Activated naive CD4-positive, alpha-beta T cell treated with Interleukin-2 at 50 U/mL for 16 hours (primary cell): Measurements from ENCODE around the gene CDIPT.

Experiments
- DNase-seq: peaks from one replicate; pipeline ENCODE4 v3.0.0-alpha.2; 2020

Gene CDIPT

GRCh38 chr16:29824589-29825144, 38.4 kb downstream of the CDIPT start:
- no peak for DNase-seq

- no peak for DNase-seq
These were observed 41.3 kb downstream of the CDIPT start for GRCh38 chr16:29821643-29822115.

- DNase-seq, result peak; percentile 55
These were observed 42.0 kb downstream of the CDIPT start for GRCh38 chr16:29820730-29821642.

- DNase-seq, result peak; percentile 61
These were observed 42.7 kb downstream of the CDIPT start, which contains the start of gene MVP for GRCh38 chr16:29820271-29820701. TSS of gene MVP (plus strand) at chr16:29820462. CDS start at chr16:29830550, 10,088 bp downstream.

GRCh38 chr16:29819506-29819905, 43.5 kb downstream of the CDIPT start:
- DNase-seq, result no peak

GRCh38 chr16:29818082-29818481, 44.9 kb downstream of the CDIPT start:
- no peak for DNase-seq

GRCh38 chr16:29816694-29817441, 46.2 kb downstream of the CDIPT start:
- peak; percentile 62 for DNase-seq

- peak; percentile 99 for DNase-seq
These were observed 47.0 kb downstream of the CDIPT start, which contains the start of gene PAGR1 for GRCh38 chr16:29815793-29816693. TSS of gene PAGR1 (plus strand) at chr16:29816152. CDS start at chr16:29816526, 374 bp downstream.

- peak; percentile 67 for DNase-seq
These were observed 47.8 kb downstream of the CDIPT start for GRCh38 chr16:29815032-29815721.

- no peak for DNase-seq
These were observed 48.4 kb downstream of the CDIPT start for GRCh38 chr16:29814592-29814991.

GRCh38 chr16:29813644-29814562, 49.1 kb downstream of the CDIPT start:
- DNase-seq, result no peak

GRCh38 chr16:29812754-29813643, 50.0 kb downstream of the CDIPT start:
- no peak for DNase-seq

- DNase-seq, result peak; percentile 55
These were observed 50.9 kb downstream of the CDIPT start, which contains the start of gene PRRT2 for GRCh38 chr16:29811896-29812665. TSS of gene PRRT2 (plus strand) at chr16:29812193. CDS start at chr16:29813055, 862 bp downstream.

GRCh38 chr16:29811170-29811895, 51.7 kb downstream of the CDIPT start:
- DNase-seq, result peak; percentile 74

- no peak for DNase-seq
These were observed 52.3 kb downstream of the CDIPT start for GRCh38 chr16:29810699-29811169.

- DNase-seq, result peak; percentile 47
These were observed 53.0 kb downstream of the CDIPT start for GRCh38 chr16:29809850-29810698.
